Esophagus squamous epithelium (tissue), 5 donors: ENCODE data around the gene CROCC. TPM values are rescaled to one million over a fixed set of nuclear protein-coding genes. Genes with fewer than 3 reads are reported as not detected.
"Not testable (repeated sequence)": the region's sequence is repeated elsewhere in the genome, so short reads cannot be mapped to it uniquely, and the experiment has no call there.

Experiments used
- DNase-seq: peaks from one replicate; lab custom pipeline; 2025; lab: John Stamatoyannopoulos, UW
- H3K27ac ChIP-seq, 4 donors: fragments of 200-600 bp; sonication (generic); one replicate each; pipeline ENCODE4 v1.5.1; 2016 to 2019; ENCODE audit warnings: mild to moderate bottlenecking in 1 of 4
- H3K27me3 ChIP-seq, 4 donors: fragments of 200-600 bp; sonication (generic); 1 replicate in 3 of 4; 2 replicates in 1 of 4; pipeline versions ENCODE4 v1.5.1 to v1.6.0; 2017 to 2021; ENCODE audit warnings: antibody characterized with exemption in 1 of 4
- H3K36me3 ChIP-seq, 3 donors: fragments of 200-600 bp; sonication (generic); one replicate each; pipeline ENCODE4 v1.5.1; 2016 to 2019
- H3K4me1 ChIP-seq, 3 donors: fragments of 200-600 bp; sonication (generic); one replicate each; pipeline ENCODE4 v1.5.1; 2017 to 2019
- H3K4me3 ChIP-seq, 4 donors: fragments of 200-600 bp; sonication (generic); 1 replicate in 3 of 4; 2 replicates in 1 of 4; pipeline ENCODE4 v1.5.1; 2016 to 2019; ENCODE audit warnings: mild to moderate bottlenecking in 2 of 4, moderate library complexity in 1 of 4
- H3K9me3 ChIP-seq, 3 donors: fragments of 200-600 bp; sonication (generic); one replicate each; pipeline ENCODE4 v1.5.1; 2016 to 2019
- CTCF ChIP-seq, 6 experiments: fragments of 450-650 bp in 4 of 6; fragments of 200-600 bp in 2 of 6; sonication (generic) in 2 of 6; IDR thresholded peaks; one replicate each; pipeline ENCODE4 v1.5.1; 2016 to 2019; ENCODE audit warnings: antibody characterized with exemption in 6 of 6, mild to moderate bottlenecking in 4 of 6, moderate library complexity in 4 of 6
- POLR2A ChIP-seq, 4 donors: fragments of 450-650 bp; IDR thresholded peaks; one replicate each; pipeline ENCODE4 v1.6.1; 2017; ENCODE audit warnings: antibody characterized with exemption in 4 of 4, mild to moderate bottlenecking in 4 of 4, moderate library complexity in 3 of 4
- WGBS, 2 donors: methylation state at CpG; one replicate each; pipeline ENCODE4 v1.1.5; 2018; 5-methylcytosine and 5-hydroxymethylcytosine counted together
- intact Hi-C: fragments of 100-400 bp; cut with DNase I; formaldehyde crosslinking; loops from one replicate; pipeline ENCODE4 v1.15.0; 2022
- total RNA-seq, 4 donors: library from RNA; depleted of rRNA; stranded (reverse); fragments of >200 nt; gene quantifications; one replicate each; pipeline ENCODE4 v1.1.0, GENCODE V29; 2016
- donor health status: DM: yes; HTN: yes; CAD: no.

CROCC gene
- total RNA-seq, 4 donors from 2014 or later = 8.5 to 43.1 (median 30.2) TPM

GRCh38 chr1:16960560-16961296 is 39.0 kb downstream of the CROCC start:
- peaks cover 0 to 16% (median 0%) of the 10 kb centered on the region in 3 donors for H3K4me1 ChIP-seq
- H3K9me3 ChIP-seq = no peaks in the 10 kb centered on the region
- no peaks in the 10 kb centered on the region for H3K27me3 ChIP-seq
- H3K36me3 ChIP-seq = peaks cover 0 to 62% (median 3%) of the 10 kb centered on the region in 3 donors
- TF ChIP-seq CTCF (IDR thresholded peaks at IDR 0.05) (peak; percentile 39 to 66 (median 52)), POLR2A (IDR thresholded peaks at IDR 0.05) (no peak)
- intact Hi-C loops = loop anchor here (5.0 kb wide), 1 partner anchor 82 kb away; no protein-coding TSS in a partner anchor
- peak overlapping the region; percentile 6 to 68 (median 38) for H3K4me3 ChIP-seq
- peak overlapping the region; percentile 11 to 69 (median 47) for H3K27ac ChIP-seq
- DNase-seq = no peak
- WGBS, 2 donors = 23 to 45% methylated on average over 23 to 24 of the region's 57 CpGs

GRCh38 chr1:16961297-16962133 is 39.8 kb downstream of the CROCC start:
- TF ChIP-seq CTCF (IDR thresholded peaks at IDR 0.05) (no peak), POLR2A (IDR thresholded peaks at IDR 0.05) (no peak)
- Histone ChIP-seq H3K27me3 (no peaks in the 10 kb centered on the region), H3K9me3 (no peaks in the 10 kb centered on the region), H3K27ac (peak overlapping the region in 1 of 4 donors; percentile 69), H3K36me3 (peaks cover 0 to 62% (median 9%) of the 10 kb centered on the region in 3 donors), H3K4me1 (peaks cover 0 to 17% (median 0%) of the 10 kb centered on the region in 3 donors), H3K4me3 (peak overlapping the region in 3 of 4 donors; percentile 27 to 68 (median 50))
- DNase-seq = no peak
- 91 to 93% methylated on average over 14 of the region's 14 CpGs for WGBS, 2 donors
- intact Hi-C loops = loop anchor here (5.0 kb wide), 1 partner anchor 81 kb away; no protein-coding TSS in a partner anchor

GRCh38 chr1:16964169-16964568 is 42.4 kb downstream of the CROCC start:
- not testable (repeated sequence) for DNase-seq, H3K27me3 ChIP-seq, H3K27ac ChIP-seq, H3K4me3 ChIP-seq, H3K9me3 ChIP-seq
- intact Hi-C loops = loop anchor here (5.0 kb wide), 1 partner anchor 78 kb away; no protein-coding TSS in a partner anchor
- Histone ChIP-seq H3K36me3 (peaks cover 0 to 62% (median 19%) of the 10 kb centered on the region in 3 donors), H3K4me1 (peaks cover 0 to 28% (median 10%) of the 10 kb centered on the region in 3 donors)
- WGBS, 2 donors = 95% methylated on average over 3 to 4 of the region's 4 CpGs

GRCh38 chr1:16965486-16966067 is 43.8 kb downstream of the CROCC start:
- WGBS, 2 donors = 89 to 93% methylated on average over 2 of the region's 13 CpGs

GRCh38 chr1:16966282-16966681 is 44.6 kb downstream of the CROCC start:
- H3K36me3 ChIP-seq = peaks cover 0 to 79% (median 25%) of the 10 kb centered on the region in 3 donors
- 99% methylated on average over 17 of the region's 22 CpGs; no CpG with 5 or more reads in 1 of the 2 donors for WGBS, 2 donors
- no peak overlapping the region for H3K4me3 ChIP-seq
- no peak overlapping the region for H3K27ac ChIP-seq
- H3K4me1 ChIP-seq = peaks cover 0 to 16% (median 10%) of the 10 kb centered on the region in 3 donors
- DNase-seq = no peak
- no peaks in the 10 kb centered on the region for H3K9me3 ChIP-seq
- intact Hi-C loops = no loop called here
- no peaks in the 10 kb centered on the region for H3K27me3 ChIP-seq
- TF ChIP-seq POLR2A (IDR thresholded peaks at IDR 0.05) = no peak
- no peak for TF ChIP-seq CTCF (IDR thresholded peaks at IDR 0.05)

More at GRCh38 chr1:16965486-16966067, 43.8 kb downstream of the CROCC start:
- peaks cover 0 to 22% (median 10%) of the 10 kb centered on the region in 3 donors for H3K4me1 ChIP-seq
- H3K27ac ChIP-seq = no peak overlapping the region
- no peaks in the 10 kb centered on the region for H3K9me3 ChIP-seq
- H3K4me3 ChIP-seq = no peak overlapping the region
- no peak for DNase-seq
- no peak for TF ChIP-seq POLR2A (IDR thresholded peaks at IDR 0.05)
- no peaks in the 10 kb centered on the region for H3K27me3 ChIP-seq
- peaks cover 0 to 72% (median 24%) of the 10 kb centered on the region in 3 donors for H3K36me3 ChIP-seq
- intact Hi-C loops = no loop called here
